Measurements from ENCODE around the gene GIT1.
"Not testable (repeated sequence)": the region's sequence is repeated elsewhere in the genome, so short reads cannot be mapped to it uniquely, and the experiment has no call there.

Gene GIT1

GRCh38 chr17:29567554-29568330 is 21.7 kb downstream of the GIT1 start:
- DNase-seq (ENCODE audit: low spot score): no peak

- DNase-seq (ENCODE audit: low spot score): no peak
These were observed 22.2 kb downstream of the GIT1 start for GRCh38 chr17:29567304-29567553.

- DNase-seq (ENCODE audit: low spot score): no peak
These were observed 22.8 kb downstream of the GIT1 start, which contains the start of gene ABHD15 for GRCh38 chr17:29566473-29567303. Gene ABHD15, minus strand, starts transcription at chr17:29567037. Its CDS starts 71 bp downstream, at chr17:29566966.

GRCh38 chr17:29565643-29566472 is 23.6 kb downstream of the GIT1 start:
- no peak for DNase-seq (ENCODE audit: low spot score)

- no peak for DNase-seq (ENCODE audit: low spot score)
These were observed 25.6 kb downstream of the GIT1 start for GRCh38 chr17:29563816-29564215.

- DNase-seq (ENCODE audit: low spot score): no peak
These were observed 26.8 kb downstream of the GIT1 start for GRCh38 chr17:29562615-29563014.

GRCh38 chr17:29561554-29562517 is 27.6 kb downstream of the GIT1 start:
- DNase-seq (ENCODE audit: low spot score): no peak

- DNase-seq (ENCODE audit: low spot score): no peak
These were observed 29.1 kb downstream of the GIT1 start for GRCh38 chr17:29560316-29560715.

- DNase-seq (ENCODE audit: low spot score): no peak
These were observed 29.8 kb downstream of the GIT1 start for GRCh38 chr17:29559640-29560039.

GRCh38 chr17:29558139-29558538 is 31.3 kb downstream of the GIT1 start:
- DNase-seq (ENCODE audit: low spot score): not testable (repeated sequence)

- no peak for DNase-seq (ENCODE audit: low spot score)
These were observed 31.7 kb downstream of the GIT1 start for GRCh38 chr17:29557739-29558116.

- DNase-seq (ENCODE audit: low spot score): no peak
These were observed 32.2 kb downstream of the GIT1 start for GRCh38 chr17:29557085-29557738.

- DNase-seq (ENCODE audit: low spot score): no peak
These were observed 33.6 kb downstream of the GIT1 start for GRCh38 chr17:29555840-29556239.

- DNase-seq (ENCODE audit: low spot score): no peak
These were observed 40.1 kb downstream of the GIT1 start for GRCh38 chr17:29549177-29549923.

GRCh38 chr17:29546830-29547229 is 42.6 kb downstream of the GIT1 start:
- DNase-seq (ENCODE audit: low spot score): no peak

- DNase-seq (ENCODE audit: low spot score): no peak
These were observed 43.4 kb downstream of the GIT1 start for GRCh38 chr17:29546085-29546484.

GRCh38 chr17:29544066-29544465 is 45.4 kb downstream of the GIT1 start:
- DNase-seq (ENCODE audit: low spot score): no peak

GRCh38 chr17:29533976-29534375 is 55.5 kb downstream of the GIT1 start:
- DNase-seq (ENCODE audit: low spot score): no peak

- DNase-seq (ENCODE audit: low spot score): no peak
These were observed 63.1 kb downstream of the GIT1 start for GRCh38 chr17:29526322-29526721.

GRCh38 chr17:29524692-29525091 is 64.8 kb downstream of the GIT1 start:
- no peak for DNase-seq (ENCODE audit: low spot score)

Data from kidney capillary endothelial cell (primary cell).